H9 (cell line): ENCODE data around the gene TMEM35B. TPM values are rescaled to one million over a fixed set of nuclear protein-coding genes. Genes with fewer than 3 reads are reported as not detected.

ENCODE experiments used
- DNase-seq: peaks from one replicate; pipeline ENCODE4 v3.0.0-alpha.2; 2017
- H2AFZ ChIP-seq: one replicate; pipeline ENCODE4 v1.6.1; 2013; ENCODE audit warnings: mild to moderate bottlenecking, low read length, control low read depth, moderate library complexity
- H2AK5ac ChIP-seq: 2 replicates; pipeline ENCODE4 v1.6.1; 2013; ENCODE audit warnings: low read length, control low read depth, mixed read lengths; ENCODE audit not compliant: insufficient read length
- H2BK120ac ChIP-seq: one replicate; pipeline ENCODE4 v1.6.1; 2013; ENCODE audit warnings: low read depth, mild to moderate bottlenecking, low read length, control low read depth, inconsistent platforms; ENCODE audit not compliant: poor library complexity, severe bottlenecking
- H2BK12ac ChIP-seq: 2 replicates; pipeline ENCODE4 v1.6.1; 2013; ENCODE audit warnings: low read length, control low read depth, mixed read lengths, low read depth; ENCODE audit not compliant: insufficient read length
- H2BK15ac ChIP-seq: 2 replicates; pipeline ENCODE4 v1.6.1; 2013; ENCODE audit warnings: low read depth, low read length, control low read depth
- H2BK20ac ChIP-seq: one replicate; pipeline ENCODE4 v1.6.1; 2013; ENCODE audit warnings: low read depth, mild to moderate bottlenecking, low read length, control low read depth, inconsistent platforms; ENCODE audit not compliant: poor library complexity, severe bottlenecking
- H2BK5ac ChIP-seq: 2 replicates; pipeline ENCODE4 v1.6.1; 2013; ENCODE audit warnings: low read length, control low read depth, mixed read lengths; ENCODE audit not compliant: insufficient read length
- H3K14ac ChIP-seq: 2 replicates; pipeline ENCODE4 v1.6.1; 2013; ENCODE audit warnings: low read length, control low read depth; ENCODE audit not compliant: insufficient read depth
- H3K18ac ChIP-seq: 2 replicates; pipeline ENCODE4 v1.6.1; 2013; ENCODE audit warnings: low read depth, mild to moderate bottlenecking, mixed read lengths, low read length, control low read depth; ENCODE audit not compliant: insufficient read length
- H3K23ac ChIP-seq: 2 replicates; pipeline ENCODE4 v1.6.1; 2013; ENCODE audit warnings: low read length, control low read depth, mixed read lengths, low read depth; ENCODE audit not compliant: insufficient read length
- H3K23me2 ChIP-seq: 2 replicates; pipeline ENCODE4 v1.6.1; 2013; ENCODE audit warnings: low read depth, mild to moderate bottlenecking, mixed read lengths, low read length, control low read depth; ENCODE audit not compliant: insufficient read length, poor library complexity, severe bottlenecking
- H3K27ac ChIP-seq: 2 replicates; pipeline ENCODE4 v1.5.1; 2013; ENCODE audit warnings: low read length, control low read depth, mixed read lengths, low read depth; ENCODE audit not compliant: insufficient read length
- H3K27me3 ChIP-seq: 2 replicates; pipeline ENCODE4 v1.6.1; 2013; ENCODE audit warnings: low read length, control low read depth, inconsistent platforms; ENCODE audit not compliant: insufficient read depth
- H3K4ac ChIP-seq: 2 replicates; pipeline ENCODE4 v1.6.1; 2013; ENCODE audit warnings: low read depth, mild to moderate bottlenecking, control low read depth, inconsistent platforms, low read length, moderate library complexity
- H3K4me1 ChIP-seq: 2 replicates; pipeline ENCODE4 v1.6.1; 2013; ENCODE audit warnings: low read length, control low read depth, inconsistent platforms; ENCODE audit not compliant: insufficient read depth
- H3K4me2 ChIP-seq: 2 replicates; pipeline ENCODE4 v1.6.1; 2013; ENCODE audit warnings: low read length, control low read depth, mixed read lengths; ENCODE audit not compliant: insufficient read length, insufficient read depth
- H3K56ac ChIP-seq: 2 replicates; pipeline ENCODE4 v1.6.1; 2013; ENCODE audit warnings: low read depth, mild to moderate bottlenecking, mixed read lengths, low read length, control low read depth; ENCODE audit not compliant: insufficient read length
- H3K79me1 ChIP-seq: 2 replicates; pipeline ENCODE4 v1.6.1; 2013; ENCODE audit warnings: low read depth, mild to moderate bottlenecking, moderate library complexity, low read length, control low read depth, inconsistent platforms; ENCODE audit not compliant: insufficient read depth, poor library complexity, severe bottlenecking
- H3K79me2 ChIP-seq: 2 replicates; pipeline ENCODE4 v1.6.1; 2013; ENCODE audit warnings: low read length, control low read depth, inconsistent platforms; ENCODE audit not compliant: insufficient read depth
- H3K9ac ChIP-seq: 2 replicates; pipeline ENCODE4 v1.6.1; 2013; ENCODE audit warnings: low read length, control low read depth, mixed read lengths; ENCODE audit not compliant: insufficient read length; ENCODE audit errors: extremely low read depth
- H3K9me3 ChIP-seq: one replicate; pipeline ENCODE4 v1.6.1; 2013; ENCODE audit warnings: low read depth, low read length, inconsistent platforms; ENCODE audit not compliant: control insufficient read depth
- H3T11ph ChIP-seq: one replicate; pipeline ENCODE4 v1.6.1; 2013; ENCODE audit warnings: mild to moderate bottlenecking, low read length, control low read depth, inconsistent platforms
- H4K20me1 ChIP-seq: one replicate; pipeline ENCODE4 v1.6.1; 2013; ENCODE audit not compliant: control insufficient read depth, insufficient read length, insufficient read depth
- H4K5ac ChIP-seq: 2 replicates; pipeline ENCODE4 v1.6.1; 2013; ENCODE audit warnings: low read depth, mild to moderate bottlenecking, mixed read lengths, low read length, control low read depth; ENCODE audit not compliant: insufficient read length
- H4K8ac ChIP-seq: replicated peaks from 2 replicates; pipeline ENCODE4 v1.6.1; 2013; ENCODE audit warnings: low read length, control low read depth, mixed read lengths, low read depth; ENCODE audit not compliant: insufficient read length
- H4K91ac ChIP-seq: 2 replicates; pipeline ENCODE4 v1.6.1; 2013; ENCODE audit warnings: low read depth, mild to moderate bottlenecking, moderate library complexity, mixed read lengths, low read length, control low read depth; ENCODE audit not compliant: insufficient read length
- H3K27ac Mint-ChIP-seq, 3 experiments: 2 replicates in 2 of 3; 3 replicates in 1 of 3; pipeline ENCODE4 v1.8.0; 2020 to 2021; ENCODE audit warnings: mixed read lengths in 3 of 3, mild to moderate bottlenecking in 1 of 3, moderate library complexity in 1 of 3
- H3K27me3 Mint-ChIP-seq: 2 replicates; pipeline ENCODE4 v1.8.0; 2021; ENCODE audit warnings: low read depth, mild to moderate bottlenecking, moderate library complexity, mixed read lengths
- H3K36me3 Mint-ChIP-seq, 3 experiments: 2 replicates in 2 of 3; 3 replicates in 1 of 3; pipeline ENCODE4 v1.8.0; 2020 to 2021; ENCODE audit warnings: low read depth in 3 of 3, mixed read lengths in 3 of 3; ENCODE audit not compliant: insufficient read depth in 1 of 3
- H3K4me1 Mint-ChIP-seq, 2 experiments: 2 replicates each; pipeline ENCODE4 v1.8.0; 2020; ENCODE audit warnings: mixed read lengths in 2 of 2
- H3K4me3 Mint-ChIP-seq, 2 experiments: 2 replicates in 1 of 2; 3 replicates in 1 of 2; pipeline ENCODE4 v1.8.0; 2020 to 2021; ENCODE audit warnings: mild to moderate bottlenecking in 2 of 2, mixed read lengths in 2 of 2, moderate library complexity in 1 of 2
- H3K9me3 Mint-ChIP-seq, 2 experiments: 2 replicates in 1 of 2; 3 replicates in 1 of 2; pipeline ENCODE4 v1.8.0; 2020; ENCODE audit warnings: mild to moderate bottlenecking in 2 of 2, mixed read lengths in 2 of 2, moderate library complexity in 1 of 2
- CTCF ChIP-seq: fragments of 200-600 bp; sonication (generic); conservative IDR thresholded peaks from 3 replicates; pipeline ENCODE4 v1.8.0; 2021; ENCODE audit warnings: antibody characterized with exemption, mild to moderate bottlenecking
- WGBS: extraction: QIAGEN DNeasy Blood & Tissue Kit; methylation state at CpG from one replicate; pipeline ENCODE4 v1.1.7; 2013; ENCODE audit warnings: missing lambda C conversion rate, low lambda C conversion rate, mixed read lengths; ENCODE audit not compliant: insufficient read length; ENCODE audit errors: extremely low coverage; 5-methylcytosine and 5-hydroxymethylcytosine counted together
- total RNA-seq: library from RNA; stranded (reverse); gene quantifications from 2 replicates; pipeline ENCODE4 v1.2.1, GENCODE V29; 2021

Gene TMEM35B
- total RNA-seq, 1 experiment from 2014 or later = 7.7 TPM

GRCh38 chr1:34975338-34975737 is 9.8 kb downstream of the TMEM35B start:
- no peaks in the 10 kb centered on the region; a peak in 1 of 5 replicates for H3K9me3 Mint-ChIP-seq
- Histone ChIP-seq H2BK120ac (no peak overlapping the region), H3K23me2 (no peaks in the 10 kb centered on the region), H3K27ac (no peak overlapping the region), H3K9ac (no peak overlapping the region), H4K5ac (no peak overlapping the region), H3K27me3 (no peaks in the 10 kb centered on the region), H3K79me2 (no peaks in the 10 kb centered on the region), H3K4ac (no peak overlapping the region), H2BK15ac (no peak overlapping the region), H3K14ac (no peak overlapping the region), H2BK5ac (no peak overlapping the region), H4K8ac (no peak overlapping the region), H3K56ac (no peak overlapping the region), H2AK5ac (no peak overlapping the region), H3K9me3 (no peaks in the 10 kb centered on the region), H4K91ac (no peak overlapping the region), H2BK12ac (no peak overlapping the region), H2BK20ac (no peak overlapping the region), H4K20me1 (no peaks in the 10 kb centered on the region), H3K23ac (no peak overlapping the region), H2AFZ (no peak overlapping the region), H3K4me2 (no peak overlapping the region), H3T11ph (no peak overlapping the region), H3K79me1 (no peaks in the 10 kb centered on the region), H3K4me1 (peaks cover 4% of the 10 kb centered on the region; the same call in 1 of the 2 replicates), H3K18ac (no peak overlapping the region)
- no peak overlapping the region for H3K27ac Mint-ChIP-seq
- no peak overlapping the region for H3K4me3 Mint-ChIP-seq
- H3K36me3 Mint-ChIP-seq = no peaks in the 10 kb centered on the region
- peaks cover 20 to 28% of the 10 kb centered on the region in 2 experiments for H3K4me1 Mint-ChIP-seq
- WGBS = no CpG with 5 or more reads among the region's 3 CpGs
- TF ChIP-seq CTCF = no peak
- DNase-seq = no peak
- no peaks in the 10 kb centered on the region; the same call in 1 of the 2 replicates for H3K27me3 Mint-ChIP-seq
